ENCODE data around the gene BAG5.
"Not testable (repeated sequence)": the region's sequence is repeated elsewhere in the genome, so short reads cannot be mapped to it uniquely, and the experiment has no call there.

Gene BAG5

DNA sequence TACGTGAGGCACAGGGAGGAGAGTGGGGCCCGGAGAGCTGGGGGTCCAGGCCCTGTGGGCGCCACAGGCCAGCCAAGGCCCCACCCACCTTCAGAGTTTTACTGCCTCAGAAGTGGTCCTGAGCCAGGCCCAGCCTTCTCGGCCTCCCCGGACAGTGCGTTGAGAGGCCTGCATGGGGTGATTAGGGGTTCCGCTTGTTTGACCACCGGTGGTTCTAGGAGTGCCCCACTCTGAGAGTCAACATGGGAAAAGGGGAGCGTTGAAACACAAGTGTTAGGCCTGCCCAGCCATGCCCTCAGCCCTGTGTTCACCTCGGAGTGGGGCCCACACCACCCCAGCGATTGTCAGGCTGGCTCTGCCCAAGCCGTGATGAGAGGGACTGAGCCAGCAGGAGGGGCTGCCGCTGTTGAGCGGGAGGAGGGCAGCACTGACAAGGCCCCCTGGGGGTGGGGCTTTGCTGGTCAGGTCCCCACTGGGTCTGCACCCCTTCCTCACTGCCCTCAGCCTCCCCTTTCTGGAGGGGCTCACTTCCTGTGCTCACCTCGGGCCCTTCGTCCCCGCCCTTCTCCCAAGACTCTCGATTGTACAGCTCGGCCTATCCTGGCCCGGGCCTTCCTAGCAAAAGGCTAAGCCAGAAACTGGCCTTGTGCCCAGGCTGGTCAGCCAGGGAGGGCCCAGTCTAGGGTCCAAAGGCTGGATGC, 44.6 kb downstream of the BAG5 start:
- Histone ChIP-seq H3K9me3 (ENCODE audit: control insufficient read depth in 1 of 2, low read length in 2 of 2) (no peaks in the 10 kb centered on the region), H3K36me3 (ENCODE audit: control insufficient read depth in 1 of 2, insufficient read depth in 2 of 2, low read length in 2 of 2) (peaks cover 0 to 4% of the 10 kb centered on the region in 2 donors), H3K27me3 (ENCODE audit: low read depth, low read length) (no peaks in the 10 kb centered on the region), H3K4me3 (ENCODE audit: low read depth in 1 of 2, low read length in 2 of 2) (no peak overlapping the region), H3K4me1 (ENCODE audit: control insufficient read depth in 1 of 2, insufficient read depth in 2 of 2, low read length in 2 of 2) (peaks cover 6 to 58% of the 10 kb centered on the region in 2 donors), H3K27ac (ENCODE audit: low read length) (no peak overlapping the region)

DNA sequence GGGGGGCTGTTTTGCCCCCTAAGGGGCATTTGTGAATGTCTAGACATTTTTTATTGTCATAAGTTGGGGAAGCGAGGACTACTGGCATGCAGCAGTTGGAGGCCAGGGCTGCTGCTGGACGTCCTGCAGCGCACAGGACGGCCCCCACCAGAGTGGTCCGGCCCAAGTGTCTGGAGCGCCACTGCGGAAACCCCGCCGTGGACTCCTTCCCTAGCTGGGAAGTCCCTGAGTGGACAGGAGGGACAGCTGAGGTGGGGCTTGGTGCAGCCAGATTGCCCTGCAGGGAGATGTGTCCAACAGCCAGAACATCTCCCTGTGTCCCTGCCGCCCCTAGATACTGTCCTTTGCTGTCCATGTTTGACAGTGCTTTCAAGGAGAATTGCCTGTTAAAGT, 45.3 kb downstream of the BAG5 start:
- H3K4me3 ChIP-seq (ENCODE audit: low read depth in 1 of 2, low read length in 2 of 2): no peak overlapping the region
- H3K36me3 ChIP-seq (ENCODE audit: control insufficient read depth in 1 of 2, insufficient read depth in 2 of 2, low read length in 2 of 2): peaks cover 0 to 4% of the 10 kb centered on the region in 2 donors
- no peaks in the 10 kb centered on the region for H3K9me3 ChIP-seq (ENCODE audit: control insufficient read depth in 1 of 2, low read length in 2 of 2)
- H3K4me1 ChIP-seq (ENCODE audit: control insufficient read depth in 1 of 2, insufficient read depth in 2 of 2, low read length in 2 of 2): peaks cover 6 to 61% of the 10 kb centered on the region in 2 donors
- no peaks in the 10 kb centered on the region for H3K27me3 ChIP-seq (ENCODE audit: low read depth, low read length)
- H3K27ac ChIP-seq (ENCODE audit: low read length): no peak overlapping the region

DNA sequence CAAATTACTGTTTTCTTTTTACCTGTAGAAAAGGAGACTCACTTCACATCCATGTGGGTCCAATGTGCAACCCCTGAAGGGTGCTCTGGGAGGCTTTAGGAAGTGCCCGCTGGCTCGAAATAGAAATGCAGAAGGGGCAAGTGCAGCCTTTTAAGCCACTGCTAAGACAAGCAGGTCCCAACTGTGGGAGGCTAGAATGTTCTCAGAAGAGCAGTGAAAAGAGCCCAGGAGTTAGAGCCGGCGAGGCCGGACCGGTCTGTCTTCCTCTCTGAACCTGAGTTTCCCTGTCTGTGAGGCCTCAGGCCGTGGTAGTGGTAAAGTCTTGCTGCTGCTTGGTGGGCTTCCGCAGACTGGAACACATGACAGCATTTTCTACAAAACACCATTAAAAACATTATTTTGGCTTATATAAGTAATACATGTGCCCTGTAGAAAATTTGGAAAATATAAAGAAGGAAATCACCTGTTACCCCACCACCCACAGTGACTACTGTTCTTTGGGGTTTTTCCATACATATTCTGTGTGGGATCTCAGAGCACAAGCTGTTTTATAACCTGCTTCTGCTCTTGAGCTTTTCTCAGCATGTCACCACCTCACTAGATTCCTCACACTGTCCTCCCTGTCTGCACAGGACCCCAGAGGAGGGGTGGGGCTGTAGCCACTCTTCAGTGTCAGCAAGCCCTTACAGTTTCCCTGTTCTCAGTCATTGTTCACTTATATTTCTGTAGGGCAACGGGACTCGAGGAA, 45.9 kb downstream of the BAG5 start:
- Histone ChIP-seq H3K9me3 (ENCODE audit: control insufficient read depth in 1 of 2, low read length in 2 of 2) (no peaks in the 10 kb centered on the region), H3K27me3 (ENCODE audit: low read depth, low read length) (no peaks in the 10 kb centered on the region), H3K4me1 (ENCODE audit: control insufficient read depth in 1 of 2, insufficient read depth in 2 of 2, low read length in 2 of 2) (peaks cover 6 to 59% of the 10 kb centered on the region in 2 donors), H3K4me3 (ENCODE audit: low read depth in 1 of 2, low read length in 2 of 2) (no peak overlapping the region), H3K36me3 (ENCODE audit: control insufficient read depth in 1 of 2, insufficient read depth in 2 of 2, low read length in 2 of 2) (peaks cover 0 to 4% of the 10 kb centered on the region in 2 donors), H3K27ac (ENCODE audit: low read length) (no peak overlapping the region)

- H3K4me1 ChIP-seq (ENCODE audit: control insufficient read depth in 1 of 2, insufficient read depth in 2 of 2, low read length in 2 of 2): peaks cover 6 to 48% of the 10 kb centered on the region in 2 donors
- H3K36me3 ChIP-seq (ENCODE audit: control insufficient read depth in 1 of 2, insufficient read depth in 2 of 2, low read length in 2 of 2): peaks cover 0 to 6% of the 10 kb centered on the region in 2 donors
- H3K4me3 ChIP-seq (ENCODE audit: low read depth in 1 of 2, low read length in 2 of 2): no peak overlapping the region
- H3K9me3 ChIP-seq (ENCODE audit: control insufficient read depth in 1 of 2, low read length in 2 of 2): no peaks in the 10 kb centered on the region
- H3K27ac ChIP-seq (ENCODE audit: low read length): no peak overlapping the region
- no peaks in the 10 kb centered on the region for H3K27me3 ChIP-seq (ENCODE audit: low read depth, low read length)
These were observed 47.6 kb downstream of the BAG5 start for GRCh38 chr14:103514596-103515421.

DNA sequence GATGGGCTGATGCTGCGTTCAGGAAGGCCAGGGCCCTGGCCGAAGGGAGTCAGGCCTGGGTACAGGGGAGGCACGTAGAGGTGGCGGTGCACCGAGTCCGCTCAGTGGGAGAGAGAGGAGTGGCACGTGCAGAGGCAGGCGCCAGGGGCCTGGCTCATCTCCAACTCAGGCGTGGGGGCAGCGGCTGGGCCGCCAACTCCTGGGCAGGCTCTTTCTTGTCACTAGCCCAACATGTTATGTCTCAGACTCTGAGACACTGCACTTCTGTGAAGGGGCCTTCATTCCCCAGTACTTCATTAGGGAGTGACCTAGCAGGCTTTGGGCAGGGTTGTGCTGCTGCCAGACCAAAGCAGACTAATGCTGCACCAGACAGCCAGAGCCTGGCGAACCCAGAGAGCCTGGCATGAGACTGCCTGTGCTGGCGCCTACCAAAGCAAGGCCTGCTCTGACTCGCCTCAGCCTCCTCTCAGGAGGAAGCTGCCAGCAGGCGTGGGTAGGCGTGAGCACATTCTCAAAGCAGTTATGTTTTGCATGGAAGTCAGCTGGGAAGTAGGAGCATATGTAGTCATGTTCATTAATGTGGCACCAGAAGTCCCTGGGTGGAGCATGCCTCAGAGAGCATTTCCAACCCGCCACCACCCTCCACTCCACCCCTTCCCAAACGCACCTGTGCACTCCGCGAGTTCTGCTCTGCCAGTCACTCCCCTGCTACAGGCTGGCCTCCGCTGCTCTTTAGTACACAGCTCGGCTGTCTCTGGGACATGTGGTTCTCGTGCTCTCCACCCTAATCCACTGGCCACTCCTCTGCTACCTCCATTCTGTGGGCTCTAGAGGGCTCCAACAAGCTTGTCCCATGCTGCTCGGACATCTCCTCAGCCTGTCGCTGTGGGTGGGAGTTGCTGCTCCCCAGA, 49.5 kb downstream of the BAG5 start:
- H3K9me3 ChIP-seq (ENCODE audit: control insufficient read depth in 1 of 2, low read length in 2 of 2): no peaks in the 10 kb centered on the region
- peaks cover under 1 to 30% of the 10 kb centered on the region in 2 donors for H3K4me1 ChIP-seq (ENCODE audit: control insufficient read depth in 1 of 2, insufficient read depth in 2 of 2, low read length in 2 of 2)
- H3K27ac ChIP-seq (ENCODE audit: low read length): peak overlapping the region; percentile 35
- no peaks in the 10 kb centered on the region for H3K27me3 ChIP-seq (ENCODE audit: low read depth, low read length)
- no peak overlapping the region for H3K4me3 ChIP-seq (ENCODE audit: low read depth in 1 of 2, low read length in 2 of 2)
- H3K36me3 ChIP-seq (ENCODE audit: control insufficient read depth in 1 of 2, insufficient read depth in 2 of 2, low read length in 2 of 2): peaks cover 0 to 12% of the 10 kb centered on the region in 2 donors

DNA sequence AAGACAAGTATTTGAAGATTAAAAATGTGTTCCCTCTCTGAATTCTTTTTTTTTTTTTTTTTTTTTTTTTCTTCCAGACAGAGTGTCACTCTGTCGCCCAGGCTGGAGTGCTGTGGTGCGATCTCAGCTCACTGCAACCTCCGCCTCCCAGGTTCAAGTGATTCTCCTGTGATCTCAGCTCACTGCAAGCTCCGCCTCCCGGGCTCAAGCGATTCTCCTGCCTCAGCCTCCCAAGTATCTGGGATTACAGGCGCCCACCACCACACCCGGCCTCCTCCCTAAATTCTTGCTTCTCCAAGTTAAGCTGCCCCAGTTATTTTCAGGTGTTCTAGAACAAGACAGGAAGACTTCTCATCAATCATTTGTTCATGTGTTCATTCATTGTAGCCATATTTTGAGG, 50.3 kb downstream of the BAG5 start:
- not testable (repeated sequence) for H3K4me3 ChIP-seq (ENCODE audit: low read depth in 1 of 2, low read length in 2 of 2); H3K9me3 ChIP-seq (ENCODE audit: control insufficient read depth in 1 of 2, low read length in 2 of 2); H3K27me3 ChIP-seq (ENCODE audit: low read depth, low read length)
- H3K4me1 ChIP-seq (ENCODE audit: control insufficient read depth in 1 of 2, insufficient read depth in 2 of 2, low read length in 2 of 2): peaks cover 0 to 22% of the 10 kb centered on the region in 2 donors
- peak overlapping the region; percentile 35 for H3K27ac ChIP-seq (ENCODE audit: low read length)
- peaks cover 5 to 16% of the 10 kb centered on the region in 2 donors for H3K36me3 ChIP-seq (ENCODE audit: control insufficient read depth in 1 of 2, insufficient read depth in 2 of 2, low read length in 2 of 2)

DNA sequence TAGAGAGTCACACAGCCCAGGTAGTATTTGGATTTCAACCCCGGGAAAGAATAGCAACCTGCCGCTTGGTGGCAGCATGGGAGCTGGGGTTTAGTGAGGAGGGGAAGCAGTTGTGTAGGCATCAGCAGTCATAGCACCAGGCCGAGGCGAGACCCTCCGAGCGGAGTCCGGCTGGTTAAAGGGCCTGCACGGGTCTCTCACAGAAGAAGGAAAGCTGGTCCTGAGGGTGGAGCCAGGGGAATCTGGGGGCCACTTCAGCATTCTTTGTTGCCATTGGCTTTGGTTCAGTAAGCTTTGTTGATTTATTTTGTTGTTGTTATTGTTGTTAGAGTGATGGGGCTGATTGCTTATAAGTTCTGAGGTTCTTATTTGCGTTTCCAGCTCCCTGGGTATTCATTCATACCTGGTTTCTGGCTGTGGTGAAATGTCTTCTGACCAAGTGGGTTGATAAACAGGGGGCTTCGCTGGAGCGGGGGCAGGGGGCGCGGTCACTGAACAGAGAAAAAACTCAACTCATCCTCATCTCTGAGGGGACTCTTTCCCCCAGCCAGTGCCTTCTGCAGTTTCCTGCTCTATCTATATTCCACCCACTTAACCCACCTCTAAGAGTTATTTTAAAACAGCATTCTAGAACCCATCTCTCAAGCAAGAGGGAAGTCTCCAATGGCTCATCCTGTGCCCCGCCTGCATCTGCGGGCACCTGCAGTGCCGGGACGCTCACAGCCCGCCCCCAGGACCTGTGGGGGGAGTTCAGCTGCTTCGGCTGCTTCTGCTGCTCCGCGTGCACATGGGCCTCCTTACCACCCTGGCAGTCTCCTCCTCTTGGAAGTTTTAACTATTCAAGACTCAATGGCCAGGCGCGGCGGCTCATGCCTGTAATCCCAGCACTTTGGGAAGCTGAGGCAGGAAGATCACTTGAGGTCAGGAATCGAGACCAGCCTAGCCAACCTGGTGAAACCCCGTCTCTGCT, 51.4 kb downstream of the BAG5 start:
- no peak overlapping the region for H3K4me3 ChIP-seq (ENCODE audit: low read depth in 1 of 2, low read length in 2 of 2)
- H3K27me3 ChIP-seq (ENCODE audit: low read depth, low read length): no peaks in the 10 kb centered on the region
- no peaks in the 10 kb centered on the region for H3K9me3 ChIP-seq (ENCODE audit: control insufficient read depth in 1 of 2, low read length in 2 of 2)
- H3K27ac ChIP-seq (ENCODE audit: low read length): no peak overlapping the region
- H3K4me1 ChIP-seq (ENCODE audit: control insufficient read depth in 1 of 2, insufficient read depth in 2 of 2, low read length in 2 of 2): peaks cover 0 to 19% of the 10 kb centered on the region in 2 donors
- H3K36me3 ChIP-seq (ENCODE audit: control insufficient read depth in 1 of 2, insufficient read depth in 2 of 2, low read length in 2 of 2): peaks cover 5 to 18% of the 10 kb centered on the region in 2 donors

DNA sequence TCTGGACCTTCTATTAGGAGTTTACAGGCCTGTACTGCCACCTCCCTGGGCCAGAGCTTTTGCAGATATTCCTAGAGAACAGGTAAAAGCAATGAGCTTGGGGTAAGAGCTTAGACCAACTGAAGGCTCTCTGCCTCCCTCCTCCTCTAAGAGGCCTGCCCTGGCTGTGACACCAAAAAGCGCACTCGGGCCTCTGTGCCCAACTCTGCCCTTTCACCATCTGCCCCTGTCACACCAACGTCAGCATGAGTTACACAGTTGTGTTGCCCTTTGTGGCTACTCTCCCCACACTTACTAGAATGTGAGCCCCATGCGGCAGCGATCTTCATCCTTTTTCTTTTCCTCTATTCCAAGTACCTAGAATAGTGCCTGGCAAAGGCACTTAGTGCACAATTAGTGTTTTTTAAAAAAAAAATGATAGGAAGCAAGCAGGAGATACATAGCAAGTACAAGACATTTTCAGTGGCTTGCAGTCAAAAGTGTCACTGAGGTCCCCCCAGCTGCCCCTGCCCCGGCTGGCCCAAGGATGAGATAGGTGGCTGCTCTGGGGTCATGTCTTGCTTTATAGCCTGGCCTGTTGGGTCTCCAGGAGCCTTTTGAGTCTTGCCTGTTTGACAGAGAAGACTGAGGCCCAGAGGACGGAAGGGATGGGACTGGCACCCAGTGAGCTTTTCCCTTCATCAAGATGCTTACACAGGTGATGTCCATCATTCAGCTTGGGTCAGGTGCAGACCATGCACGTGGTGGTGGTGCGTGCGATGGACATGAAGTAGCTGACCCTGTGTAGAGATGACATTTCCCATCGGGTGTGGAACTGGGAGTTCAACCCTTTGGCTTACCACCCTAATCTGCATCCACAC, 52.4 kb downstream of the BAG5 start:
- Histone ChIP-seq H3K9me3 (ENCODE audit: control insufficient read depth in 1 of 2, low read length in 2 of 2) (no peaks in the 10 kb centered on the region), H3K4me1 (ENCODE audit: control insufficient read depth in 1 of 2, insufficient read depth in 2 of 2, low read length in 2 of 2) (peaks cover 0 to 19% of the 10 kb centered on the region in 2 donors), H3K27ac (ENCODE audit: low read length) (no peak overlapping the region), H3K36me3 (ENCODE audit: control insufficient read depth in 1 of 2, insufficient read depth in 2 of 2, low read length in 2 of 2) (peaks cover 8 to 26% of the 10 kb centered on the region in 2 donors), H3K4me3 (ENCODE audit: low read depth in 1 of 2, low read length in 2 of 2) (no peak overlapping the region), H3K27me3 (ENCODE audit: low read depth, low read length) (no peaks in the 10 kb centered on the region)

GRCh38 chr14:103508521-103509329, 53.7 kb downstream of the BAG5 start:
- H3K4me1 ChIP-seq (ENCODE audit: control insufficient read depth in 1 of 2, insufficient read depth in 2 of 2, low read length in 2 of 2): peaks cover 0 to 15% of the 10 kb centered on the region in 2 donors
- no peak overlapping the region for H3K27ac ChIP-seq (ENCODE audit: low read length)
- no peaks in the 10 kb centered on the region for H3K27me3 ChIP-seq (ENCODE audit: low read depth, low read length)
- H3K4me3 ChIP-seq (ENCODE audit: low read depth in 1 of 2, low read length in 2 of 2): no peak overlapping the region
- H3K9me3 ChIP-seq (ENCODE audit: control insufficient read depth in 1 of 2, low read length in 2 of 2): no peaks in the 10 kb centered on the region
- H3K36me3 ChIP-seq (ENCODE audit: control insufficient read depth in 1 of 2, insufficient read depth in 2 of 2, low read length in 2 of 2): peaks cover 18 to 37% of the 10 kb centered on the region in 2 donors

All from muscle layer of duodenum (tissue), 2 donors.